B cell (primary cell): ENCODE data around the gene SFXN2. TPM values are rescaled to one million over a fixed set of nuclear protein-coding genes. Genes with fewer than 3 reads are reported as not detected.

Source experiments
- ATAC-seq: fragments of 200-7000 bp; cut with Tn5 transposase; one replicate; pipeline ENCODE4 v1.10.0; 2021; ENCODE audit warnings: low read depth, mild to moderate bottlenecking, moderate number of reproducible peaks, moderate library complexity
- CTCF ChIA-PET: fragments of 350-600 bp; sonication (Branson Sonifier 250); formaldehyde crosslinking; loops from one replicate; lab custom pipeline; 2021; ENCODE audit warnings: antibody characterized with exemption, inconsistent platforms; lab: Charles Lee
- POLR2A ChIA-PET: fragments of 350-600 bp; sonication (Branson Sonifier 250); formaldehyde crosslinking; loops from one replicate; lab custom pipeline; 2021; ENCODE audit warnings: antibody characterized with exemption; lab: Charles Lee
- DNase-seq: peaks from one replicate; pipeline ENCODE4 v3.0.0; 2013
- H2AFZ ChIP-seq: 2 replicates; pipeline ENCODE4 v1.6.1; 2012; ENCODE audit warnings: mild to moderate bottlenecking, low read depth, low read length; ENCODE audit not compliant: insufficient read depth, poor library complexity, severe bottlenecking
- H3K27ac ChIP-seq, 2 donors: 1 replicate in 1 of 2; 2 replicates in 1 of 2; pipeline ENCODE4 v1.5.1; 2012 to 2013; ENCODE audit warnings: low read length in 2 of 2, mild to moderate bottlenecking in 2 of 2, moderate library complexity in 1 of 2
- H3K27me3 ChIP-seq, 4 experiments: fragments of 200-600 bp in 1 of 4; sonication (generic) in 1 of 4; replicated peaks in 1 of 4; 1 replicate in 2 of 4; 2 replicates in 2 of 4; pipeline versions ENCODE4 v1.6.1 to v1.7.0; 2013 to 2016; ENCODE audit warnings: low read length in 3 of 4, mild to moderate bottlenecking in 2 of 4, mixed read lengths in 1 of 4, moderate library complexity in 1 of 4; ENCODE audit not compliant: insufficient read depth in 4 of 4, control insufficient read depth in 3 of 4; ENCODE audit errors: control extremely low read depth in 1 of 4
- H3K36me3 ChIP-seq, 2 experiments: replicated peaks in 1 of 2; 1 replicate in 1 of 2; 2 replicates in 1 of 2; pipeline versions ENCODE4 v1.6.1 to v1.7.1; 2013; ENCODE audit warnings: low read length in 1 of 2; ENCODE audit not compliant: insufficient read depth in 2 of 2, control insufficient read depth in 1 of 2; ENCODE audit errors: control extremely low read depth in 1 of 2, extremely low read depth in 1 of 2
- H3K4me1 ChIP-seq, 2 donors: fragments of 200-600 bp in 1 of 2; sonication (generic) in 1 of 2; 1 replicate in 1 of 2; 2 replicates in 1 of 2; pipeline versions ENCODE4 v1.5.1 to v1.6.1; 2013 to 2017; ENCODE audit warnings: low read length in 2 of 2; ENCODE audit not compliant: control insufficient read depth in 2 of 2, insufficient read depth in 2 of 2
- H3K4me2 ChIP-seq: replicated peaks from 2 replicates; pipeline ENCODE3; 2012; ENCODE audit warnings: mild to moderate bottlenecking, low read depth, low read length; ENCODE audit not compliant: poor library complexity, severe bottlenecking
- H3K4me3 ChIP-seq, 5 experiments: fragments of 200-600 bp in 1 of 5; sonication (generic) in 1 of 5; 1 replicate in 3 of 5; 2 replicates in 2 of 5; pipeline versions ENCODE4 v1.5.1 to v1.7.0; 2011 to 2016; ENCODE audit warnings: low read length in 4 of 5, mild to moderate bottlenecking in 4 of 5, low read depth in 2 of 5, control low read depth in 1 of 5, moderate library complexity in 1 of 5; ENCODE audit not compliant: insufficient read depth in 1 of 5; ENCODE audit errors: control extremely low read depth in 1 of 5, extremely low read depth in 1 of 5
- H3K79me2 ChIP-seq: fragments of 200-600 bp; sonication (generic); one replicate; pipeline ENCODE4 v1.6.0; 2016; ENCODE audit warnings: low read length; ENCODE audit not compliant: control insufficient read depth, insufficient read depth
- H3K9ac ChIP-seq: fragments of 200-600 bp; sonication (generic); 2 replicates; pipeline ENCODE4 v1.6.1; 2017; ENCODE audit warnings: mild to moderate bottlenecking, low read length, moderate library complexity
- H3K9me3 ChIP-seq, 3 donors: one replicate each; pipeline versions ENCODE4 v1.6.1 to v1.7.1; 2013; ENCODE audit warnings: low read length in 2 of 3; ENCODE audit not compliant: control insufficient read depth in 2 of 3, insufficient read depth in 1 of 3; ENCODE audit errors: control extremely low read depth in 1 of 3
- H4K20me1 ChIP-seq: 2 replicates; pipeline ENCODE4 v1.6.0; 2012; ENCODE audit warnings: mild to moderate bottlenecking, low read length; ENCODE audit not compliant: insufficient read depth, control insufficient read depth, poor library complexity, severe bottlenecking
- H3K27ac Mint-ChIP-seq: one replicate; pipeline ENCODE4 v1.8.0; 2021; ENCODE audit warnings: mixed read lengths
- H3K27me3 Mint-ChIP-seq: one replicate; pipeline ENCODE4 v1.8.0; 2021; ENCODE audit warnings: mixed read lengths
- H3K4me1 Mint-ChIP-seq: one replicate; pipeline ENCODE4 v1.8.0; 2021; ENCODE audit warnings: mixed read lengths
- H3K4me3 Mint-ChIP-seq: one replicate; pipeline ENCODE4 v1.8.0; 2021; ENCODE audit warnings: mixed read lengths
- H3K9me3 Mint-ChIP-seq: one replicate; pipeline ENCODE4 v1.8.0; 2022; ENCODE audit warnings: mixed read lengths; ENCODE audit not compliant: insufficient read depth
- EZH2 ChIP-seq: IDR thresholded peaks from 2 replicates; pipeline ENCODE4 v1.6.1; 2012; ENCODE audit warnings: borderline replicate concordance, low read depth, mild to moderate bottlenecking, moderate library complexity, low read length; ENCODE audit not compliant: insufficient read depth, poor library complexity, severe bottlenecking
- WGBS: methylation state at CpG from one replicate; pipeline ENCODE4 v1.1.5; 2013; ENCODE audit warnings: missing lambda C conversion rate; ENCODE audit not compliant: insufficient coverage; 5-methylcytosine and 5-hydroxymethylcytosine counted together
- intact Hi-C: fragments of 100-400 bp; cut with micrococcal nuclease; formaldehyde crosslinking; loops from one replicate; pipeline ENCODE4 v1.10.0; 2022
- polyA plus RNA-seq: library from polyadenylated mRNA; depleted of rRNA; stranded (reverse); fragments of >200 nt; gene quantifications from 2 replicates; pipeline ENCODE4 v1.2.3, GENCODE V29; 2012
- total RNA-seq, 2 donors: library from RNA; stranded (reverse); fragments of 120-200 nt in 1 of 2; gene quantifications; 1 replicate in 1 of 2; 2 replicates in 1 of 2; pipeline versions ENCODE4 v1.2.3 to v1.2.4, GENCODE V29; 2013 to 2022
- TF ChIP-seq, protein P1 (sequence below): fragments of 200-600 bp; IDR thresholded peaks from one replicate; pipeline ENCODE4 v1.8.0; 2022; ENCODE audit warnings: antibody characterized with exemption, mild to moderate bottlenecking

The SFXN2 gene
- total and polyA plus RNA-seq, 2 donors (not counting 1 experiment from before 2014, with no cell fraction given), result 8.1 to 23.5 TPM

DNA sequence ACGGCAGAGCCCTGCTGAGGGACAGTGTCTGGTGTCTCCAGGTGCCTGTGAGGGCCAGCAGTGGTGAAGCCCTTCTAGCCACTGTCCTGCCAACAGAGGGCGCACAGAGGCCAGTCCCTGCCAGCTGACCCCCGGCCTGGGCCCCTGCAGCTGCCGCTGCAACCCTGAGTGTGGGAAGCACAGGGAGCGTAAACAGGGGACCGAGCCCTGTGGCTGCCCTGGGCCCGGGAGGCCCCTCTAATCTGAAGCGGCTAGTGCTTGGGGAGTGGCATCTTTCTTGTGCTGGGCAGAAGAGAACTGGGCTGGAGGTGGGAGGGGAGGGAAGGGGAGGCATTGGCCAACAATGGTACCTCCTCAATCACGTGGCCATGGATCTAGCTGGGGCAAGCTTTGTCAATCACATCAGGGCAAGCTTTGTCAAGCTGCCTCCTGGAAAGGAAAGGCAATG, 35.6 kb upstream of the SFXN2 start:
- 29% methylated on average over 9 of the region's 9 CpGs for WGBS
- H3K27ac Mint-ChIP-seq, result no peak overlapping the region
- H2AFZ ChIP-seq, result no peak overlapping the region

DNA sequence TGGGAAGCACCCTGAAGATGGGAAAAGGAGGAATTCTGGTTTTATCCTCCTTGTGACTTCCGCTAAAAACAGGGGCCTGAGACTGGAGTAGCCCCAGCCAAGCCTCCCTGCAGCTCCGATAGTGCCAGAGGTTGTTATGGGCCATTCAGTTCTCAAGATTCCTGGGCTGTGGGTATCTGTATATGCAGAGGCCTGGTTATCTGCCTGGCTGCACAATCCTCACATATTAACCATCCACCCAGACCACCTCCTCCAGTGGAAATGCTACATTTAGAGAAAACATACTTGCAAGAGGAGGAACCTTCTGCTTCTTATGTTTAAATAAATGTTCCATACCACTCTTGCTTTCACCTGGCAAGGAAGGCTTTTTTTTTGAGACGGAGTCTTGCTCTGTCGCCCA, 34.8 kb upstream of the SFXN2 start:
- H4K20me1 ChIP-seq, result no peaks in the 10 kb centered on the region
- Mint-ChIP-seq H3K4me3 (no peak overlapping the region), H3K4me1 (peaks cover 27% of the 10 kb centered on the region), H3K9me3 (no peaks in the 10 kb centered on the region), H3K27ac (no peak overlapping the region), H3K27me3 (no peaks in the 10 kb centered on the region)
- no peak overlapping the region for H3K9ac ChIP-seq
- DNase-seq (no peak), ATAC-seq (no peak)
- WGBS, result 96% methylated on average over 3 of the region's 4 CpGs
- peaks cover 16 to 19% of the 10 kb centered on the region in 2 donors for H3K4me1 ChIP-seq
- H3K4me2 ChIP-seq, result no peak overlapping the region
- intact Hi-C loops, result loop anchor here (5.0 kb wide), 1 partner anchor 33 kb away; the partner anchor contains the start of genes ARL3 and SFXN2
- no peaks in the 10 kb centered on the region for H3K36me3 ChIP-seq
- ChIA-PET POLR2A (interaction anchor here (6.0 kb wide), 1 partner anchor 34 kb away, joined by 49 read pairs; the partner anchor contains the start of gene TRIM8), CTCF (interaction anchor here (0.6 to 7.3 kb wide), 5 partner anchors 15 to 86 kb away, joined by 4 to 50 read pairs (median 14); partner anchors contain the start of genes ARL3, SFXN2 and TRIM8)
- no peak overlapping the region for H2AFZ ChIP-seq
- H3K27me3 ChIP-seq, result no peaks in the 10 kb centered on the region
- H3K79me2 ChIP-seq, result no peaks in the 10 kb centered on the region
- TF ChIP-seq, protein P1, sequence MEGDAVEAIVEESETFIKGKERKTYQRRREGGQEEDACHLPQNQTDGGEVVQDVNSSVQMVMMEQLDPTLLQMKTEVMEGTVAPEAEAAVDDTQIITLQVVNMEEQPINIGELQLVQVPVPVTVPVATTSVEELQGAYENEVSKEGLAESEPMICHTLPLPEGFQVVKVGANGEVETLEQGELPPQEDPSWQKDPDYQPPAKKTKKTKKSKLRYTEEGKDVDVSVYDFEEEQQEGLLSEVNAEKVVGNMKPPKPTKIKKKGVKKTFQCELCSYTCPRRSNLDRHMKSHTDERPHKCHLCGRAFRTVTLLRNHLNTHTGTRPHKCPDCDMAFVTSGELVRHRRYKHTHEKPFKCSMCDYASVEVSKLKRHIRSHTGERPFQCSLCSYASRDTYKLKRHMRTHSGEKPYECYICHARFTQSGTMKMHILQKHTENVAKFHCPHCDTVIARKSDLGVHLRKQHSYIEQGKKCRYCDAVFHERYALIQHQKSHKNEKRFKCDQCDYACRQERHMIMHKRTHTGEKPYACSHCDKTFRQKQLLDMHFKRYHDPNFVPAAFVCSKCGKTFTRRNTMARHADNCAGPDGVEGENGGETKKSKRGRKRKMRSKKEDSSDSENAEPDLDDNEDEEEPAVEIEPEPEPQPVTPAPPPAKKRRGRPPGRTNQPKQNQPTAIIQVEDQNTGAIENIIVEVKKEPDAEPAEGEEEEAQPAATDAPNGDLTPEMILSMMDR, result no peak
- no peak for TF ChIP-seq EZH2
- no peaks in the 10 kb centered on the region for H3K9me3 ChIP-seq
- H3K27ac ChIP-seq, result no peak overlapping the region
- H3K4me3 ChIP-seq, result no peak overlapping the region

More for the DNA sequence above, 35.6 kb upstream of the SFXN2 start:
- TF ChIP-seq, protein P1, result no peak
- TF ChIP-seq EZH2, result no peak
- H3K4me3 ChIP-seq, result no peak overlapping the region
- H3K27me3 ChIP-seq, result no peaks in the 10 kb centered on the region
- H3K4me2 ChIP-seq, result peak overlapping the region; percentile 3
- H4K20me1 ChIP-seq, result no peaks in the 10 kb centered on the region
- no peaks in the 10 kb centered on the region for H3K79me2 ChIP-seq
- no peaks in the 10 kb centered on the region for H3K9me3 Mint-ChIP-seq
- H3K4me1 Mint-ChIP-seq, result peaks cover 33% of the 10 kb centered on the region
- ChIA-PET POLR2A (interaction anchor here (6.0 kb wide), 1 partner anchor 33 kb away, joined by 49 read pairs; the partner anchor contains the start of gene TRIM8), CTCF (interaction anchor here (0.6 to 7.3 kb wide), 11 partner anchors 9 to 103 kb away, joined by 3 to 50 read pairs (median 5); partner anchors contain the start of genes ARL3, SFXN2 and TRIM8)
- intact Hi-C loops, result loop anchor here (5.0 kb wide), 1 partner anchor 33 kb away; the partner anchor contains the start of genes ARL3 and SFXN2
- H3K36me3 ChIP-seq, result no peaks in the 10 kb centered on the region
- no peaks in the 10 kb centered on the region for H3K27me3 Mint-ChIP-seq
- no peaks in the 10 kb centered on the region for H3K9me3 ChIP-seq
- peaks cover 24 to 27% of the 10 kb centered on the region in 2 donors for H3K4me1 ChIP-seq
- peak overlapping the region in 1 of 2 donors; percentile 2 for H3K27ac ChIP-seq
- H3K4me3 Mint-ChIP-seq, result no peak overlapping the region
- ATAC-seq, result peak; percentile 48
- peak; percentile 33 for DNase-seq
- no peak overlapping the region for H3K9ac ChIP-seq
